Activated CD8-positive, alpha-beta memory T cell treated with anti-CD3 and anti-CD28 coated beads for 48 hours (primary cell): Measurements from ENCODE around the gene RARG.
"Not testable (repeated sequence)": the region's sequence is repeated elsewhere in the genome, so short reads cannot be mapped to it uniquely, and the experiment has no call there.

Source experiments
- DNase-seq, 3 experiments: peaks; one replicate each; pipeline ENCODE4 v3.0.0-alpha.2; 2020; ENCODE audit warnings: low read depth in 2 of 3, low spot score in 2 of 3

RARG gene

GRCh38 chr12:53211476-53212381 lies 20.3 kb downstream of the RARG start:
- no peak for DNase-seq

GRCh38 chr12:53210843-53211242 lies 21.2 kb downstream of the RARG start:
- DNase-seq = no peak

- no peak for DNase-seq
Measured at GRCh38 chr12:53208877-53209463, 23.0 kb downstream of the RARG start.

GRCh38 chr12:53208435-53208834 lies 23.6 kb downstream of the RARG start:
- DNase-seq = no peak

GRCh38 chr12:53207042-53207441 lies 25.0 kb downstream of the RARG start, which contains the start of gene ITGB7:
TSS of gene ITGB7 (minus strand) at chr12:53207251. CDS start at chr12:53200443, 6,808 bp downstream.
- no peak for DNase-seq

GRCh38 chr12:53205747-53206419 lies 26.1 kb downstream of the RARG start:
- DNase-seq = peak in 2 of 3 experiments; percentile 67

- DNase-seq = no peak
Measured at GRCh38 chr12:53204351-53204750, 27.7 kb downstream of the RARG start.

- not testable (repeated sequence) for DNase-seq
Measured at GRCh38 chr12:53202316-53202715, 29.7 kb downstream of the RARG start.

- no peak for DNase-seq
Measured at GRCh38 chr12:53201639-53202038, 30.4 kb downstream of the RARG start.

GRCh38 chr12:53201177-53201541 lies 30.9 kb downstream of the RARG start:
- DNase-seq = no peak

- DNase-seq = no peak
Measured at GRCh38 chr12:53200458-53201176, 31.4 kb downstream of the RARG start.

- DNase-seq = no peak
Measured at GRCh38 chr12:53200107-53200457, 31.9 kb downstream of the RARG start.

- DNase-seq = no peak
Measured at GRCh38 chr12:53199700-53200099, 32.3 kb downstream of the RARG start.

GRCh38 chr12:53198486-53199110 lies 33.4 kb downstream of the RARG start:
- DNase-seq = no peak

- no peak for DNase-seq
Measured at GRCh38 chr12:53197011-53197640, 34.9 kb downstream of the RARG start.

GRCh38 chr12:53196486-53196885 lies 35.5 kb downstream of the RARG start:
- DNase-seq = no peak

- no peak for DNase-seq
Measured at GRCh38 chr12:53195516-53196420, 36.2 kb downstream of the RARG start.

GRCh38 chr12:53194973-53195372 lies 37.0 kb downstream of the RARG start:
- DNase-seq = no peak

- no peak for DNase-seq
Measured at GRCh38 chr12:53193985-53194716, 37.9 kb downstream of the RARG start.
